GM23248 (cell line): ENCODE results near the gene PTPRU.

Source experiments
- EZH2 ChIP-seq: fragments of 200-600 bp; sonication (generic); IDR thresholded peaks from 2 replicates; pipeline ENCODE4 v1.6.1; 2018; ENCODE audit warnings: antibody characterized with exemption, mild to moderate bottlenecking; ENCODE audit not compliant: insufficient read depth, poor library complexity, severe bottlenecking
- EZH2phosphoT487 ChIP-seq: fragments of 200-600 bp; sonication (generic); IDR thresholded peaks from 2 replicates; pipeline ENCODE4 v1.6.1; 2018; ENCODE audit warnings: antibody characterized with exemption, moderate library complexity, mild to moderate bottlenecking, low read depth; ENCODE audit not compliant: insufficient read depth

- TF ChIP-seq EZH2phosphoT487 (no peak), EZH2 (no peak)
Measured at GRCh38 chr1:29269382-29269781, 33.1 kb downstream of the PTPRU start.
